Transverse colon (tissue), 4 donors: ENCODE data around the gene TMEM129. TPM values are rescaled to one million over a fixed set of nuclear protein-coding genes. Genes with fewer than 3 reads are reported as not detected.

Experiments
- DNase-seq: peaks from one replicate; pipeline ENCODE4 v3.0.0-alpha.2; 2019
- H3K27ac ChIP-seq, 4 donors: fragments of 200-600 bp; sonication (generic); 2 replicates each; pipeline ENCODE4 v1.5.1; 2016 to 2018; ENCODE audit warnings: inconsistent platforms in 4 of 4
- H3K27me3 ChIP-seq: fragments of 200-600 bp; sonication (generic); 2 replicates; pipeline ENCODE4 v1.5.1; 2017; ENCODE audit warnings: inconsistent platforms
- H3K36me3 ChIP-seq, 4 donors: fragments of 200-600 bp; sonication (generic); 2 replicates each; pipeline ENCODE4 v1.5.1; 2017 to 2019; ENCODE audit warnings: inconsistent platforms in 4 of 4
- H3K4me1 ChIP-seq, 4 donors: fragments of 200-600 bp; sonication (generic); 2 replicates each; pipeline ENCODE4 v1.5.1; 2017 to 2020; ENCODE audit warnings: inconsistent platforms in 4 of 4
- H3K4me3 ChIP-seq, 4 donors: fragments of 200-600 bp; sonication (generic); 1 replicate in 1 of 4; 2 replicates in 3 of 4; pipeline versions ENCODE4 v1.5.1 to v1.6.1; 2017 to 2019; ENCODE audit warnings: inconsistent platforms in 4 of 4
- H3K9me3 ChIP-seq, 2 donors: fragments of 200-600 bp; sonication (generic); 2 replicates each; pipeline ENCODE4 v1.5.1; 2017 to 2019; ENCODE audit warnings: inconsistent platforms in 2 of 2
- EP300 ChIP-seq: sonication (generic); formaldehyde crosslinking; IDR thresholded peaks from one replicate; pipeline ENCODE4 v1.6.1; 2017; ENCODE audit warnings: antibody characterized with exemption, low read depth
- POLR2A ChIP-seq: fragments of 450-650 bp; IDR thresholded peaks from one replicate; pipeline ENCODE4 v1.6.1; 2016; ENCODE audit warnings: antibody characterized with exemption, mild to moderate bottlenecking, moderate library complexity
- POLR2AphosphoS5 ChIP-seq, 3 donors: sonication (generic); formaldehyde crosslinking; IDR thresholded peaks; one replicate each; pipeline ENCODE4 v1.6.1; 2016; ENCODE audit warnings: antibody characterized with exemption in 3 of 3
- WGBS, 2 donors: methylation state at CpG; one replicate each; pipeline ENCODE4 v1.1.5; 2018; ENCODE audit warnings: low coverage in 1 of 2; 5-methylcytosine and 5-hydroxymethylcytosine counted together
- in situ Hi-C, 4 donors: fragments of 200-750 bp; cut with MboI; loops; one replicate each; pipeline versions ENCODE4 v1.15.0 to v1.15.1; 2017; ENCODE audit warnings: low sequenced_read_pairs in 3 of 4, low pct_ligation_motif_present in 1 of 4, low pct_unique_long_range_greater_than_20kb in 1 of 4
- intact Hi-C: fragments of 100-400 bp; cut with DNase I; formaldehyde crosslinking; loops from one replicate; pipeline ENCODE4 v1.15.1; 2023; ENCODE audit warnings: low total_unique reads
- small RNA-seq, 4 donors: library from RNA; depleted of rRNA; stranded (forward); fragments of <200 nt; gene quantifications; one replicate each; pipeline ENCODE3, GENCODE V24; 2016
- total RNA-seq, 4 donors: library from RNA; depleted of rRNA; stranded (reverse); fragments of >200 nt; gene quantifications; one replicate each; pipeline ENCODE4 v1.1.0, GENCODE V29; 2016
- TF ChIP-seq, protein P1 (sequence below), 5 experiments: fragments of 200-600 bp in 3 of 5; fragments of 450-650 bp in 2 of 5; sonication (generic) in 3 of 5; IDR thresholded peaks; 1 replicate in 2 of 5; 2 replicates in 3 of 5; pipeline ENCODE4 v1.5.1; 2016 to 2017; ENCODE audit warnings: antibody characterized with exemption in 5 of 5, inconsistent platforms in 3 of 5, mild to moderate bottlenecking in 2 of 5, moderate library complexity in 1 of 5

The TMEM129 gene
- total RNA-seq, 4 donors from 2014 or later = 66.1 to 116 (median 86.6) TPM

DNA sequence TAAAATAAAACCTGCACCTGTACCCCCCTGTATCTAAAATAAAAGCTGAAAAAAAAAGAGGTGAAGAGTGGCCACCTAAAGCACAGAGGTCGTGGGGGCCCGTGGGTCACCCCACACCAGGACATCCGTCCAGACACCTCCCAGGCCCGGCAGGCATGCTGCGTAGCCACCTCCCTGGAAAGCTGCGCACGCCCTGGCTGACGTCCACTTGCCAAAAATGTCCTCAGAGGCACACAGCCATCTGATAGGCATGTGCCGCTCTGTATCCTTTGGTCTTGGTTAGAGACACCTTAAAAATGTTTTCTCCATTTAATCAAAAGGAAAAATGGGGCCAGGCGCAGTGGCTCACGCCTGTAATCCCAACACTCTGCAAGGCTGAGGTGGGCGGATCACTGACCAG, 54.7 kb downstream of the TMEM129 start:
- no peak for DNase-seq
- no peak overlapping the region for H3K27ac ChIP-seq
- no peaks in the 10 kb centered on the region for H3K27me3 ChIP-seq
- H3K36me3 ChIP-seq = no peaks in the 10 kb centered on the region
- WGBS, 2 donors = 83% methylated on average over 12 of the region's 12 CpGs; no CpG with 5 or more reads in 1 of the 2 donors
- H3K9me3 ChIP-seq = no peaks in the 10 kb centered on the region
- in situ Hi-C loops = no loop called here
- no peaks in the 10 kb centered on the region for H3K4me1 ChIP-seq
- no peak overlapping the region for H3K4me3 ChIP-seq
- TF ChIP-seq, protein P1, sequence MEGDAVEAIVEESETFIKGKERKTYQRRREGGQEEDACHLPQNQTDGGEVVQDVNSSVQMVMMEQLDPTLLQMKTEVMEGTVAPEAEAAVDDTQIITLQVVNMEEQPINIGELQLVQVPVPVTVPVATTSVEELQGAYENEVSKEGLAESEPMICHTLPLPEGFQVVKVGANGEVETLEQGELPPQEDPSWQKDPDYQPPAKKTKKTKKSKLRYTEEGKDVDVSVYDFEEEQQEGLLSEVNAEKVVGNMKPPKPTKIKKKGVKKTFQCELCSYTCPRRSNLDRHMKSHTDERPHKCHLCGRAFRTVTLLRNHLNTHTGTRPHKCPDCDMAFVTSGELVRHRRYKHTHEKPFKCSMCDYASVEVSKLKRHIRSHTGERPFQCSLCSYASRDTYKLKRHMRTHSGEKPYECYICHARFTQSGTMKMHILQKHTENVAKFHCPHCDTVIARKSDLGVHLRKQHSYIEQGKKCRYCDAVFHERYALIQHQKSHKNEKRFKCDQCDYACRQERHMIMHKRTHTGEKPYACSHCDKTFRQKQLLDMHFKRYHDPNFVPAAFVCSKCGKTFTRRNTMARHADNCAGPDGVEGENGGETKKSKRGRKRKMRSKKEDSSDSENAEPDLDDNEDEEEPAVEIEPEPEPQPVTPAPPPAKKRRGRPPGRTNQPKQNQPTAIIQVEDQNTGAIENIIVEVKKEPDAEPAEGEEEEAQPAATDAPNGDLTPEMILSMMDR (IDR thresholded peaks at IDR 0.05) = no peak
- TF ChIP-seq POLR2A = no peak
- TF ChIP-seq POLR2AphosphoS5 (IDR thresholded peaks at IDR 0.05) = no peak
- no peak for TF ChIP-seq EP300
- intact Hi-C loops = no loop called here

Small RNA genes lying within 50 kb of the gene (small RNA-seq; reads per million reads assigned to genes)
- 0 reads per million in 4 donors for gene RF00019

Other genes with a start within 250 kb of the TMEM129 start
- 10 to 100 TPM in 1 of 4 donors, 1 to 10 TPM in 3; 1.4 to 32.9 (median 2.7) TPM for gene FAM53A, start 37.0 kb downstream of the TMEM129 start, total RNA-seq
- 10 to 100 TPM in 3 of 4 donors, 1 to 10 TPM in 1; 7.6 to 47.5 (median 31.6) TPM for gene SLBP, start 9.0 kb downstream of the TMEM129 start, total RNA-seq
- 100 to 1,000 TPM in 1 of 4 donors, 10 to 100 TPM in 1, 1 to 10 TPM in 2; 5.9 to 175 (median 23.1) TPM for gene TACC3, start 198 bp upstream of the TMEM129 start, total RNA-seq
- gene FGFR3, start 72.0 kb upstream of the TMEM129 start, total RNA-seq = 100 to 1,000 TPM in 2 of 4 donors, 10 to 100 TPM in 2; 56.2 to 209 (median 110) TPM
- 100 to 1,000 TPM; 173 to 469 (median 243) TPM for gene LETM1, start 134.8 kb upstream of the TMEM129 start, total RNA-seq
- gene NSD2, start 150.1 kb upstream of the TMEM129 start, total RNA-seq = 100 to 1,000 TPM in 3 of 4 donors, 10 to 100 TPM in 1; 78.4 to 591 (median 158) TPM